Ishikawa (cell line): ENCODE data around the gene MARCHF7.

Source experiments
- CEBPB ChIP-seq: IDR thresholded peaks from 2 replicates; pipeline ENCODE4 v1.6.1; 2012
- CREB1 ChIP-seq: IDR thresholded peaks from 2 replicates; pipeline ENCODE4 v1.6.1; 2012; ENCODE audit warnings: low read depth
- EGR1 ChIP-seq: IDR thresholded peaks from 2 replicates; pipeline ENCODE4 v1.6.1; 2012
- EP300 ChIP-seq: IDR thresholded peaks from 2 replicates; pipeline ENCODE4 v1.6.1; 2012; ENCODE audit warnings: borderline replicate concordance
- FOXM1 ChIP-seq: IDR thresholded peaks from 2 replicates; pipeline ENCODE4 v1.6.1; 2012; ENCODE audit warnings: low read depth, borderline replicate concordance
- NFIC ChIP-seq: IDR thresholded peaks from 2 replicates; pipeline ENCODE4 v1.6.1; 2012
- RAD21 ChIP-seq: IDR thresholded peaks from 2 replicates; pipeline ENCODE4 v1.6.1; 2012; ENCODE audit warnings: low read depth
- REST ChIP-seq: IDR thresholded peaks from 2 replicates; pipeline ENCODE4 v1.6.1; 2012; ENCODE audit warnings: low read depth, mild to moderate bottlenecking
- TAF1 ChIP-seq: IDR thresholded peaks from 2 replicates; pipeline ENCODE4 v1.6.1; 2012; ENCODE audit warnings: low read depth, mild to moderate bottlenecking
- TCF12 ChIP-seq: IDR thresholded peaks from 2 replicates; pipeline ENCODE4 v1.6.1; 2012; ENCODE audit warnings: low read depth
- TEAD4 ChIP-seq: IDR thresholded peaks from 2 replicates; pipeline ENCODE4 v1.6.1; 2012
- YY1 ChIP-seq: IDR thresholded peaks from 2 replicates; pipeline ENCODE4 v1.6.1; 2012; ENCODE audit warnings: low read depth
- ZBTB7A ChIP-seq: IDR thresholded peaks from 2 replicates; pipeline ENCODE4 v1.6.1; 2012; ENCODE audit warnings: low read depth
- TF ChIP-seq, protein P1 (sequence below): IDR thresholded peaks from 2 replicates; pipeline ENCODE4 v1.6.1; 2012
- TF ChIP-seq, protein P2 (sequence below): IDR thresholded peaks from 2 replicates; pipeline ENCODE4 v1.6.1; 2012

The MARCHF7 gene

DNA sequence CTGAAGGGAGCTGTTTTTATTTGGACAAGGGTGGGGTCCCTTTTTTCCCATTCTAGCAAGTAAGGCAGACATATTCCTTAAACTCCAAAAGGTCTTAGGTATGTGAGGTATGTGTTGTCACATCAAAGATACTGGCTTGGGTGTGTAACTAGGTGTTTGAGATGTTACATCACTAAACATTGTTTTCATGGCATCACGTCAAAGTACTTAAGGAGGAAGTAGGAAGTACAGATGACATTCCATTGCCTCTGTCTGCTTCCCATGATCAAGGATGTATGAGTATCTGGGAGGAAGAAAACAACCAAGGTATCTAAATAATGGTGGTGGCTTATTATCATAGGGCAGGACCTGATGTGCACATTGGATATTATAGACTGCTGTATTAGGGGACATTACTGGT lies 46.4 kb downstream of the MARCHF7 start:
- TF ChIP-seq, protein P1, sequence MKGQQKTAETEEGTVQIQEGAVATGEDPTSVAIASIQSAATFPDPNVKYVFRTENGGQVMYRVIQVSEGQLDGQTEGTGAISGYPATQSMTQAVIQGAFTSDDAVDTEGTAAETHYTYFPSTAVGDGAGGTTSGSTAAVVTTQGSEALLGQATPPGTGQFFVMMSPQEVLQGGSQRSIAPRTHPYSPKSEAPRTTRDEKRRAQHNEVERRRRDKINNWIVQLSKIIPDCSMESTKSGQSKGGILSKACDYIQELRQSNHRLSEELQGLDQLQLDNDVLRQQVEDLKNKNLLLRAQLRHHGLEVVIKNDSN, result no peak
- TF ChIP-seq EGR1 (no peak), YY1 (no peak), TEAD4 (no peak), CEBPB (no peak), EP300 (no peak), ZBTB7A (no peak), REST (no peak), TCF12 (no peak)
- TF ChIP-seq, protein P2, sequence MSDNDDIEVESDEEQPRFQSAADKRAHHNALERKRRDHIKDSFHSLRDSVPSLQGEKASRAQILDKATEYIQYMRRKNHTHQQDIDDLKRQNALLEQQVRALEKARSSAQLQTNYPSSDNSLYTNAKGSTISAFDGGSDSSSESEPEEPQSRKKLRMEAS, result no peak

DNA sequence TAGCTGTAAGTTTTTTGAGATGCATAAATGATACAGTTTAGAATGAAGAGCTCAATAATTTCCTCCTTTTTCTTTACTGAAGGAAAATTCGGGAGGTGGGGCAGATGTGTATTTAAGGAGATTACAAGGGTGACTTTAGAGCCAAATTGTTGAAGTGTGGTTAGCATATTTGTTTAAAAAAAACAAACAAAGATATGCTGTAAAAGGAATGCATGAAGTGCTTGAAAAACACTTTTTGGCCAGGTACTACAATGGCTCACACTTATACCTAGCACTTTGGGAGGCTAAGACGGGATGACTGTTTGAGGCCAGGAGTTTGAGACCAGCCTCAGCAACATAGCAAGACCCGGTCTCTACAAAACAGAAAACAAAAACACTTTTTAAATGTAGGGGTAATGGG lies 47.3 kb downstream of the MARCHF7 start:
- no peak for TF ChIP-seq FOXM1
- TF ChIP-seq TEAD4, result no peak
- TF ChIP-seq TAF1, result no peak
- no peak for TF ChIP-seq EGR1
- no peak for TF ChIP-seq EP300
- no peak for TF ChIP-seq ZBTB7A
- TF ChIP-seq CEBPB, result no peak
- TF ChIP-seq, protein P1, result no peak
- no peak for TF ChIP-seq NFIC
- TF ChIP-seq, protein P2, result no peak
- no peak for TF ChIP-seq RAD21
- no peak for TF ChIP-seq REST
- TF ChIP-seq TCF12, result no peak
- TF ChIP-seq YY1, result no peak
- no peak for TF ChIP-seq CREB1

DNA sequence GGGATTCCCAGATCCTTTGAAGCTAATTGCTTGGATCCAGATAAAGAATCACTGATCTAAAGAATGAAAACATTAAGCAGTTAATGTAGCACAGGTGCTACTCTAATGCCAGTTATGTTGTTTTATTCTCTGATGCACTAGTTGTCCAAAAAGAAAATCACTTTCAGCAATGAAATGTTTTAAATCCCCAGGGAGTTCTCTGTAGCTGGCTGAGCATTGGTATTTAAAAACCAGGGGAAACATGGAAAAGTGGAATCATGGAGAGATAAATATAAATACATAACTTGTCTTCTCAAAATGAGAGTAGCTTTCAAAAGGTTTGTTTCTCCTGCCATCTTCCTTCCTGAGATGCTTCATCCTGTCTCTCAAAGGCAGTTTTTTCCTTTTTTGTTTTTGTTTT lies 48.0 kb downstream of the MARCHF7 start:
- TF ChIP-seq TEAD4 (no peak), TAF1 (no peak), EP300 (no peak), RAD21 (no peak), FOXM1 (no peak), ZBTB7A (no peak), CREB1 (no peak), YY1 (no peak), TCF12 (no peak), EGR1 (no peak), REST (no peak), CEBPB (no peak), NFIC (no peak)
- TF ChIP-seq, protein P1, result no peak
- TF ChIP-seq, protein P2, result no peak

DNA sequence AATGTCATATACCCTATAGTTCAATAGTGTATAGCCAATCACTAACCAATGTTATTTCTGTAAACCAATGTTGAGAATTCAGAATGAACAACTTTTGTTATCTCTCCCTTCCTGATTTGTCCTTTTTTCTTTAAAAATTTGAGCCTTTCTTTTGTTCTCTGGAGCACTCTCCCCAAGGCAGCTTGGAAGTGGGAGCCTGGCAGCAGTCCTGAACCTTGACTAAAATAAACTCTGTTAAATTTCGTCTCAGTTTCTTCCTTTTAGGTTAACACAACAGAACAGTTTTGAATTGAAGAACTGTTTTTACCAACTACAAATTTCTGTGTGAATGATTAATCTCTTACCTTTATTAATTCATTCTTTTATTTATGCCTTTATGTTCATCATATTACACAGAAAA lies 49.8 kb downstream of the MARCHF7 start:
- TF ChIP-seq TAF1 (no peak), EGR1 (no peak), FOXM1 (no peak), REST (no peak), YY1 (no peak), TCF12 (no peak), RAD21 (no peak), NFIC (no peak), ZBTB7A (no peak), CEBPB (no peak), TEAD4 (no peak), CREB1 (no peak), EP300 (no peak)
- TF ChIP-seq, protein P2, result no peak
- TF ChIP-seq, protein P1, result no peak
